ENCODE results near the gene ARL6IP4. TPM values are rescaled to one million over a fixed set of nuclear protein-coding genes. Genes with fewer than 3 reads are reported as not detected.

ARL6IP4 gene
- total RNA-seq, 1 donor from 2014 or later: 146 TPM

- Mint-ChIP-seq H3K27ac (ENCODE audit: unreplicated experiment) (no peak overlapping the region), H3K4me3 (ENCODE audit: unreplicated experiment) (no peak overlapping the region), H3K9me3 (ENCODE audit: low read depth) (no peaks in the 10 kb centered on the region), H3K4me1 (ENCODE audit: low read depth) (no peaks in the 10 kb centered on the region), H3K27me3 (ENCODE audit: low read depth) (no peaks in the 10 kb centered on the region), H3K36me3 (ENCODE audit: low read depth) (peaks cover 4% of the 10 kb centered on the region)
- peak; percentile 74 for DNase-seq (ENCODE audit: low spot score)
- no peak for TF ChIP-seq CTCF (IDR thresholded peaks at IDR 0.05)
These were observed 18.9 kb downstream of the ARL6IP4 start for GRCh38 chr12:122999196-122999946.

- H3K9me3 Mint-ChIP-seq (ENCODE audit: low read depth): no peaks in the 10 kb centered on the region
- no peaks in the 10 kb centered on the region for H3K27me3 Mint-ChIP-seq (ENCODE audit: low read depth)
- peak; percentile 71 for DNase-seq (ENCODE audit: low spot score)
- no peaks in the 10 kb centered on the region for H3K4me1 Mint-ChIP-seq (ENCODE audit: low read depth)
- H3K36me3 Mint-ChIP-seq (ENCODE audit: low read depth): peaks cover 5% of the 10 kb centered on the region
- H3K27ac Mint-ChIP-seq (ENCODE audit: unreplicated experiment): no peak overlapping the region
- no peak for TF ChIP-seq CTCF (IDR thresholded peaks at IDR 0.05)
- H3K4me3 Mint-ChIP-seq (ENCODE audit: unreplicated experiment): no peak overlapping the region
These were observed 19.5 kb downstream of the ARL6IP4 start for GRCh38 chr12:122999986-123000420.

- Mint-ChIP-seq H3K27ac (ENCODE audit: unreplicated experiment) (no peak overlapping the region), H3K4me1 (ENCODE audit: low read depth) (no peaks in the 10 kb centered on the region), H3K9me3 (ENCODE audit: low read depth) (no peaks in the 10 kb centered on the region), H3K27me3 (ENCODE audit: low read depth) (no peaks in the 10 kb centered on the region), H3K4me3 (ENCODE audit: unreplicated experiment) (no peak overlapping the region), H3K36me3 (ENCODE audit: low read depth) (peaks cover 5% of the 10 kb centered on the region)
- TF ChIP-seq CTCF (IDR thresholded peaks at IDR 0.05): no peak
- DNase-seq (ENCODE audit: low spot score): peak; percentile 85
These were observed 20.1 kb downstream of the ARL6IP4 start for GRCh38 chr12:123000578-123000977.

GRCh38 chr12:123001464-123001863, 21.0 kb downstream of the ARL6IP4 start:
- no peak for DNase-seq (ENCODE audit: low spot score)
- H3K36me3 Mint-ChIP-seq (ENCODE audit: low read depth): peaks cover 5% of the 10 kb centered on the region
- H3K4me3 Mint-ChIP-seq (ENCODE audit: unreplicated experiment): no peak overlapping the region
- no peaks in the 10 kb centered on the region for H3K4me1 Mint-ChIP-seq (ENCODE audit: low read depth)
- H3K27ac Mint-ChIP-seq (ENCODE audit: unreplicated experiment): no peak overlapping the region
- no peaks in the 10 kb centered on the region for H3K9me3 Mint-ChIP-seq (ENCODE audit: low read depth)
- TF ChIP-seq CTCF (IDR thresholded peaks at IDR 0.05): no peak
- no peaks in the 10 kb centered on the region for H3K27me3 Mint-ChIP-seq (ENCODE audit: low read depth)

GRCh38 chr12:123003257-123003656, 22.8 kb downstream of the ARL6IP4 start:
- DNase-seq (ENCODE audit: low spot score): no peak
- TF ChIP-seq CTCF (IDR thresholded peaks at IDR 0.05): no peak
- Mint-ChIP-seq H3K9me3 (ENCODE audit: low read depth) (no peaks in the 10 kb centered on the region), H3K36me3 (ENCODE audit: low read depth) (peaks cover 5% of the 10 kb centered on the region), H3K27ac (ENCODE audit: unreplicated experiment) (no peak overlapping the region), H3K4me1 (ENCODE audit: low read depth) (no peaks in the 10 kb centered on the region), H3K27me3 (ENCODE audit: low read depth) (no peaks in the 10 kb centered on the region), H3K4me3 (ENCODE audit: unreplicated experiment) (no peak overlapping the region)
